Inflammatory macrophage treated with lipopolysaccharide for 1 hour (primary cell): ENCODE results near the gene PRSS48.
"Not testable (repeated sequence)": the region's sequence is repeated elsewhere in the genome, so short reads cannot be mapped to it uniquely, and the experiment has no call there.

Experiments
- DNase-seq, 2 donors: peaks; one replicate each; pipeline ENCODE4 v3.0.0-alpha.2; 2020 to 2022

PRSS48 gene

DNA sequence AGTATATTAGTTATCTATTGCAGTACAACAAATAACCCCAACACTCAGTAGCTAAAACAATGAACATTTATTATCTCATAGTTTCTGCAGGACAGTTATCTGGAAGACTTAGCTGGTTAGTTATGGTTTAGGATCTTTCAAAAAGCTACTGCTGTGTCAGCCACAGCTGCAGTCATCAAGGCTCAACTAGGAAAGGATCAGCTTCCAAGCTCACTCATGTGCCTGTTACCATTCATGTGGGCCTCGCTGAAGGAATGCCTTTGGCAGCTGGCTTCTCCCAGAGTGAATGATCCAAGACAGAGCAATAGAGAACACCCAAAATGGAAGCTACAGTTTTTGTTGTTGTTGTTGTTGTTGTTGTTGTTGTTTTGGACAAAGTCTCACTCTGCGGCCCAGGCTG lies 13.5 kb upstream of the PRSS48 start:
- DNase-seq = no peak

DNA sequence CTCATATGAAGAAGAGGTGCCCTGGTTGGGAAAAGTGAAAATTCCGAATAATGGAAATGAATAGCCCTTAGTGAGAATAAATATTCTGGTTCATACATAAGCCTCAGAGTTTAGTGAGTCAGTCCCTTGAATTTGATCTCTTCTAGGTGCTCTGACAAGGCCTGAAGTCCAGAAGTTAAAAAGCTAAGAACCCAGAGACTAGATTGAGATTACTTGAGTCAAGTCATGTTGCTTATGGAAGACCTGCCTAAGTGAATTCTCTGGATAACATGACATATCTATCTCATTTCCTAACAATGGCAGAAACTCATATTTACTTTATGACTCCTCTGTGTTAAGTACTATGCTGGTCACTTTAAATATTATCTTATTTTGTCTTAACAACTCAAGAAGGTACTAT lies 10.5 kb upstream of the PRSS48 start:
- DNase-seq = no peak

DNA sequence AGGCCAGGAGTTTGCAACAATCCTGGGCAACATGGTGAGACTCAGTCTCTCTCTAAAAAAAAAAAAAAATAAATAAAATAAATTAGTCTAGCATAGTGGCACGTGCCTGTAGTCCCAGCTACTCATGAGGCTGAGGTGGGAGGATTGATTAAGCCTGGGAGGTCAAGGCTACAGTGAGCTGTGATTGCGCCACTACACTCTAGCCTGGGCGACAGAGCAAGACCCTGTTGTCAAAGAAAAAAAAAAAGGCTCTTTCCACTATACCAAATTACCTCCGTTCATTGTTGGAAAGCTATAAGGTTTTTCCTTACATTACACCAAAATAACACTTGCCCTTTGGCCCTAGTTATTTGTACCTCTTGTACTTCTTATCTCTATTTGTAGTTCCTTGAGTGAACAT lies 9.9 kb upstream of the PRSS48 start:
- no peak for DNase-seq

DNA sequence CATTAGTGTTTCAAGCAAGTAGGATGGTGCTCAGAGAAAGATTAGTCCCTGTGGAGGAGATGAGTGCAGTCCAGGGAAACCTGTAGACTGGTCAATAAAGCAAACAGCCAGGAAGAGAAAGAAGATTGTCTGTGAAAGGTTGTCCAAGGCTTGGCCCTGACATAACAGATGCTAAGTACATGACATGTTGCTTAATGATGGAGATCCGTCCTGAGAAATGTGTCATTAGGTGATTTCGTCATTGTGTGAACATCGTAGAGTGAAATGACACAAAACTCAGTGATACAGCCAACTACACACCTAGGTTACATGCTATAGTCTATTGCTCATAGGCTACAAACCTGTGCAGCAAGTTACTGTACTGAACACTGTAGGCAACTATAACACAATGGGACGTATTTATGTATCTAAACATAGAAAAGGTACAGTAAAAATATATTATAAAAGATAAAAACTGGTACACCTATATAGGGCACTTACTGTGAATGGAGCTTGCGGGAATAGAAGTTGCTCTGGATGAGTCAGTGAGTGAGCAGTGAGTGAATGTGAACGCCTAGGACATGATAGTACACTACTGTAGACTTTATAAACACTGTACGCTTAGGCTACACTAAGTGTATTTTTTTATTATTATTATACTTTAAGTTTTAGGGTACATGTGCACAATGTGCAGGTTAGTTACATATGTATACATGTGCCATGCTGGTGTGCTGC lies 9.0 kb upstream of the PRSS48 start:
- DNase-seq = no peak

DNA sequence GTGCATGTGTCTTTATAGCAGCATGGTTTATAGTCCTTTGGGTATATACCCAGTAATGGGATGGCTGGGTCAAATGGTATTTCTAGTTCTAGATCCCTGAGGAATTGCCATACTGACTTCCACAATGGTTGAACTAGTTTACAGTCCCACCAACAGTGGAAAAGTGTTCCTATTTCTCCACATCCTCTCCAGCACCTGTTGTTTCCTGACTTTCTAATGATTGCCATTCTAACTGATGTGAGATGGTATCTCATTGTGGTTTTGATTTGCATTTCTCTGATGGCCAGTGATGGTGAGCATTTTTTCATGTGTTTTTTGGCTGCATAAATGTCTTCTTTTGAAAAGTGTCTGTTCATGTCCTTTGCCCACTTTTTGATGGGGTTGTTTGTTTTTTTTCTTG lies 8.1 kb upstream of the PRSS48 start:
- DNase-seq = not testable (repeated sequence)

DNA sequence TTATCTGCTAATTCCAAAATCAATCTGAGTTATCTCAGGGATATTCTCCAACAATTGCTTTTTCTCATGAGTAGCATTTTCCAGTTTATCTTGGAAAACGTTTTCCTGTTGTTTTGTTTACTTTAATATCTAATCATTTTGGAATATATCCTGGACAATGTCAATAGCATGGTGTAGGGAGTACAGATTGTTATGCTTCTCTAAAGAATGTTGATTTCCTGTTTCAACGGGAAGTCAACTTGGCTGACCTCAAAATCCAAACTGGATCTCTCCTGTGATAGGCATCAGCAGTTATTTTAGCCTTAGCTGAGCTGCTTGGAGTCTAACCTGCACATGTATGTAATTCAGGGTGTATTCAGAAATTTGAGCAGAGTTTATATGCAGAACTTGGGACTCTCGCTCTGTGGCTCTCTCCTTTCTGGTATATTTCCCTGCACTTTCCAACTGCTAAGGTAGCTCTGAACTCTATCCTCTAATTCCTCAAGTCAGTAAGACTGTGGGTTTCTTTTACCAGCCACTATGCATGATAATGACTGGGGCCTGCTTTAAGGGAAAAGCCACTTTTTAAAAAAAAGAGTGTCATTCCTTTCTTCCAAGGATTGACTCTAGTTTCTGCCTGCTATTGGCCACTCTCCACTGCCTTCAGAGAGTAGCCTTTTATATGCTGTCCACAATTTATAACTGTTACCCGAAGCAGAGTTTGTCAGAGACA lies 7.7 kb downstream of the PRSS48 start:
- DNase-seq = no peak

DNA sequence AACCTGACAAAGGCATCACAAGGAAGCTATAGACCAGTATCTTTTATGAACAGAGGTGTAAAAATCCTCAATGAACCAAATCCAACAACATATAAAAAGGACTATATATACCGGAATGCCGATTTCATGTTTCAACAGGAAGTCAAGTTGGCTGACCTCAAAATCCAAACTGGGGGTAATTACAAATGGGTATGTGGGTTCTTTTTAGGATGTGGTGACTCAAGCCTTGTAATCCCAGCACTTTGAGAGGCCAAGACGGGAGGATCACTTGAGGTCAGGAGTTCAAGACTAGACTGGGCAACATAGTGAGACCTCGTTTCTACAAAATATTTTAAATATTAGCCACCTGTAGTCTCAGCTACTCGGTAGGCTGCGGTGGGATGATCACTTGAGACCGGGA lies 10.4 kb downstream of the PRSS48 start:
- no peak for DNase-seq

DNA sequence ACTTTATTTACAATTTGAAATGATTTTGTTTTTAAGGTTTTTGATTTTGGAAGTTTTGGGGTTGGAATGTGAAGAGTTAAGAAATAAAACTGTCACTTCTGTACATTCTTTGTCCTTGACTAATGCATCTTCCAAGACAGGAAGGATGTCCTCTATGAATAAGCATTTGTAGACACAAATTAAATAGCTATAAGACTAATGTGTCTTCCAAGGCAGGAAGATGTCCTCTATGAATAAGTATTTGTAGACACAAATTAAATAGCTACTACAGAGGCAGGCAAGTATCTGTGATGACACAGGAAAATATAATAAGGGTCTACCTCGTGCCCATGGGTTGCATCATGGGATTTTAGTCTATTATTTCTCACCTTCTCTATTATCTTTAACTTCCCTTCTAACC lies 14.5 kb downstream of the PRSS48 start:
- DNase-seq = no peak

DNA sequence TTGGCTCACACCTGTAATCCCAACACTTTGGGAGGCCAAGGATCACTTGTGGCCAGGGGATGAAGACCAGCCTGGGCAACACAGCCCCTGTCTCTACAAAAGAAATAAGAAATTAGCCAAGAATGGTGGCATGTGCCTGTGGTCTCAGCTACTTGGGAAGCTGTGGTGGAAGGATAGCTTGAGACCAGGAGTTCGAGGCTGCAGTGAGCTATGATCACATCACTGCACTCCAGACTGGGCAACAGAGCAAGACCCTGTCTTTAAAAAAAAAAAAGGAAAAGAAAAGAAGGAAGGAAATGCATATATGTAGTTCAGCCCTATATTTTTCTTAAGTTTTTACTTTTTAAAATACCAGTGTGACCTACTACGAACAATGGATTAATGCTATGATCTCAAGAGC lies 15.1 kb downstream of the PRSS48 start:
- no peak for DNase-seq

DNA sequence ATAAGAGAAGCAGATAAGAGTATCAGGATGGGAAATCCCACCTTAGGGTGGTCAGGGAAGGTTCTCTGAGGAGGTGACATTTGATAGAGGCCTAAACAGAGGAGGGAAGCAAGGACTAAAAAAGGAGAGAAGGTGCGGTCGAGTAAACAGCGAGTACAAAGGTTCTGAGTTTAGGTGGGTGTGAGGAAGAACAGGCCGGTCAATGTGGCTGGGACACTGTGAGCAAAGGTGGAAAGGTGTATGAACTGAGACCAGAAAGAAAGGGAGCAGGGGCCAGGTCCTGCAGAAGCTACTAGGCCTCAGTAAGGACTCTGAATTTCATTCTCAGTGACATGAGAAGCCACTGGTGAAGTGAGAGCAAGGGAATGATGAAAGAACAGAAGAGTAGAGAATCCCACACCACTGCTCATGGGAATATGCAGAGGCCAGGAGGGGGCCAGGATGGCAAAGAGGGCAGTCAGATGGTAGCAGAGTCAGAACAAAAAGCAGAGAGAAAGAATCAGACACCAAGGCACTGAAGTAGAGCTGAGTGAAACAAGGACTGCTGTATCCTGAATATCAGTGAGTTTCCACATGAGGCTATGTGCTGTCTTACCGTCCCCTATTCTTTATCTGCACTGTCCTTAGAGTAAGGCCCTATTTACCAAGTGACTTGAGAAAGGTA lies 18.0 kb downstream of the PRSS48 start:
- no peak for DNase-seq

DNA sequence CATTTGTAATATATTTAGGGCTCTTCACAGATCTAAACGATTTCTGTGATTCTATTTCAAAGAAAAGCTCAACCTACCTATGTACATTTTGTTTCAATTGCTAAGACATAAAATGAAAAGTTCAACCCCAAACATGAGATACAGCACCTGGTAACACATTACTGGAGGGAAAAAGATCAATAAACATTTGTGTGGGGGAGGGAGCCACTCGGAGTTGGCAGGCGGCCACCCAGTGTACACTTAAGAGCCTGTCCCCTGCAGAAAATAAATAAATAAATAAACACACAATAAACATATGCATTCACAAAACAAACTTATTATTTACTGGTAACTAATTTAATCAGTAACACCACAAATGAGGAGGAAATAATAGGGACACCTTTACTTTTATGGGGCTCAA lies 19.3 kb downstream of the PRSS48 start:
- DNase-seq = no peak

DNA sequence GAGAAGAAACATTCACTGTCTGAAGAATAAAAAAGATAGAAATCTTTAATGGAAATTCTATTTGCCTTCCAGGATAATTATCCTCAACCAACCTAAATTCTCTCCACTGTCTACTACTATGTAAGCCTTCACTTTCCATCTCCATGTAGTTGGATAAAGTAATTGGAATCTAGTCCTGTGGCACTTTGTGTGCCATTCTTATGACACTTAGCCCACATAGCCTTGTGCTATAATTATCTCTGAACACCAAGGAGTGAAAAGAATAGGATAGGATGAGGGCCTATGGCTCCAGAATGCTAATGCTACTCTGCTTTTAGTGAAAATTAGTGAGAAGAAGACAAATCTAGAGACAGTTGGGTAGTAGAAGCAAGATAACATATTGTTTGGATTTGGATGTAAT lies 20.2 kb downstream of the PRSS48 start:
- no peak for DNase-seq

DNA sequence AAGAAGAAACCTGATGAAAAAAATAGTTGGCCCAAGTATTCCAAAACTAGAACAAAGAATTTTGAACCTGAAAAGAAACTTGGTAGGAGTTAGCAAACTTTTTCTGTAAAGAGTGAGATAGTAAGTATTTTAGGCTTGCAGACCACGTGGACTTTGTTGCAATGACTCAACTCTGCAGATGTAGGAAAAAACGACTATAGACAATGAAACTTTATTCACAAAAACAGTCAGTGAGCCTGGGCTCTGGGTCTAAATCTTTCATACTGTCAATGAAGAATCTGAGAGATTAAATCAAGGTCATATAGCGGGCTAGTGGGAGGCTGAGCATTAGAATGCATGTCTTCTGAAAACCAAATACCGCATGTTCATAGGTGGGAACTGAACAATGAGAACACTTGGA lies 25.5 kb downstream of the PRSS48 start:
- no peak for DNase-seq

DNA sequence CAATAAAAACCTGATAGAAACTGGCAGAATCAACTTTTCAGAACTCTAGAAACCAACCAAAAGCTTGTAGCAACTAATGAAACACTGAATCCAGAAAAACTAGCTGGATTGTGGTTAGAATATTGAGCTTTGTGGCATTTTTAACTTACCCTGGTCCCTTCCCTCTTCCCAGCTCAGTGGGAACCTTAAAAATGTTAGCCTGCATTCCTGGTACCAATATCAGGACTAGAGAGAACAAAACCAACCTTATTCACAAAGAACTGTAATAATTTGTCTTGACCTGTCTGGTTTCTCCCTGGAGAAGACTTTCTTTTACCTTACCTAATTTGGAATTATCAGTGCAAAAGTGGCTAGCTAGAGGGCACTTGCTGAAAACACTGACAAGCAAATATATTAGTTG lies 27.3 kb downstream of the PRSS48 start:
- no peak for DNase-seq

DNA sequence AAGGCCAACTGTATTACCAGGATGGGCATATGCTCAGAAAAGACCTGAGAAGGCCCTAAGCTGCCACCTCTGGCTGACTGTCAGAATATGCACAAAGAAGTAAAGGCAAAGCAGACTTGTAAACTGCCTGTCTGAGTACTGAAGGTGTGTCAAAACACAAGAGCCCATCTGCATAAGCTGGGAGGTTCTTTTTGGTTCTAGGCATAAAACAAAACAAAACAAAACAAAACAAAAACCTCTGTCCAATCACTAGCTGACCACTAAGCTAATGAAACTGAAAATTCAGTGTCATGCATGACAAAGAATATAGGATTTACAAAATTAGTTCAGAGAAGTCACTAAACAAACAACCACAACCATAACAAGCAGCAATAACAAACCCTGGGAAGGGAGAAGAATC lies 27.8 kb downstream of the PRSS48 start:
- DNase-seq = no peak

DNA sequence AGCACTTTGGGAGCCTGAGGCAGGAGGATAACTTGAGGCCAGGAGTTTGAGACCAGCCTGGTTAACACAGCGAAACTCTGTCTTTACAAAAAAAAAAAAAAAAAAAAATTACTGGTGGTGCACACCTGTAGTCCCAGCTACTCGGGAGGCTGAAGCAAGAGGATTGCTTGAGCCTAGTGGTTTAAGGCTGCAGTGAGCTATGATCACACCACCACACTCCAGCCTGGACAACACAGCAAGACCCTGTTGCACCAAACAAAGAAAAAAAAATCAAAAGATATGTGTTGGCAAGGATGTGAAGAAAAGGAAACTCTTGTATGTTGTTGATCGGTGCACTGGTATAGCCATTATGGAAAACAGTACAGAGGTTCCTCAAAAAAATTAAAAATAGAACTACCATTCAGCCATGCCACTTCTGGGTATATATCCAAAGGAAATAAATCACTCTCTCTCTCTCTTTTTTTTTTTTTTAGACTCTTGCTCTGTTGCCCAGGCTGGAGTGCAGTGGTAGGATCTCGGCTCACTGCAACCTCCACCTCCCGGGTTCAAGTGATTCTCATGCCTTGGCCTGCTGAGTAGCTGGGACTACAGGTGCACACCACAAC lies 33.3 kb downstream of the PRSS48 start:
- DNase-seq = no peak

DNA sequence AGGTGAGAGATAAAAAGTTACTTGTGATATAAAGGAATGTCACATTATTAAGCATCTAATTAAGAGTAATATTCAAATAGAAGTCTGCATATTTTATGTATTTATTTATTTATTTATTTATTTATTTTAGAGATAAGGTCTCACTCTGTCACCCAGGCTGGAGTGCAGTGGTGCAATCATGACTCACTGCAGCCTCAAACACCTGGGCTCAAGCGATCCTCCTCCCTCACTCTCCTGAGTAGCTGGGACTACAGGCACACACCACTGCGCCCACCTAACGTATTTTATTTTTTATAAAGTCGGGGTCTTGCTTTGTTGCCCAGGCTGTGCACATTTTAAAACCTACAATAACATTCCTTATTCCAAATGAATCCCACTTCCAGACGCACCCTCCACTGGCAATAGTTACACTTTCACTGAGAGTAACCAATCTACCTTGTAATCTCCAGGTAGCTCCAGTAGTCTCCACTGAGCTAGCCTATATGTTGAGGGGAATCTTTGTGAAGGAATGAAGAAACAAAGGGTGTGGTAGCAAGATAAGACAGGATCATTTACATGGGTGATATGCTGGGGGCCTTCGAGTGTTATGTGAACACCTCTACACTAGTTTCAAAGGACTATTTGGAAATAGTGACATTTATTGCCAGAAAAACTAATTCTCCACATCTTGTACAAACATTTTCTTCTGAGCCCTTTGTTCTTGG lies 36.5 kb downstream of the PRSS48 start:
- no peak for DNase-seq

DNA sequence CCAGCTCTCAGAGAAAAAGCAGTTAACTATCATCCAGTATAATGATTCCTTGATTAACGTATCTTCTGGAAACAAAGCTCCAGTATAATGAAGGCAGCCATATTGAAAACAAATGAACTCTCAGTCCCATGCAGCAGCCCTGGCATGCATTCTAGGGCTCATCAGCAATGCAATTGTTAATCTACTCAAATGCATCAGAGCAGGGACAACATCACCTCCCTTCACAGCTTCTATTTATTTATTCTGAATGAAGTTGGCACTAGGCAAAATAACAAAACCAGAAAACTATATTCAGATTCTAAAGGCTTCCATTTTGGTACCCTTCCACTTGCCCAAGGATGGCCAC lies 37.0 kb downstream of the PRSS48 start:
- no peak for DNase-seq

DNA sequence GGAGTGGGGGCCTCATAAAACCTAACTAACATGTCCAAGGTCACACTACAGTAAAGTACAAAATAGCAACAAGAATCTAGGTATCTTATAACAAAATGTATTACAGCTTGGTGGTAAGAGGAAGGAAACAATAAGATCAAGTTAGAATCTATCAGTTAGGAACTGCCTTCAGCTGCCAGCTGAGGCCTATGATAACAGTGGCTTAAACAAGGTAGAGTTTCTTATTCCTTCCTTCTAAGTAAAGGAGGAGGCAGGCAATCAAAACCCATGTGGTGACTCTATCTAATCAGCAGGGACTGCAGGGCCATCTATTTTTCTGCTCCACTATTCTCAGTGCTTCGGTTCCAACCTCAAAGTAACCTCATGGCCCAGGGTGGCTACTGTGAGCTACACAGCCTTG lies 37.5 kb downstream of the PRSS48 start:
- DNase-seq = no peak

DNA sequence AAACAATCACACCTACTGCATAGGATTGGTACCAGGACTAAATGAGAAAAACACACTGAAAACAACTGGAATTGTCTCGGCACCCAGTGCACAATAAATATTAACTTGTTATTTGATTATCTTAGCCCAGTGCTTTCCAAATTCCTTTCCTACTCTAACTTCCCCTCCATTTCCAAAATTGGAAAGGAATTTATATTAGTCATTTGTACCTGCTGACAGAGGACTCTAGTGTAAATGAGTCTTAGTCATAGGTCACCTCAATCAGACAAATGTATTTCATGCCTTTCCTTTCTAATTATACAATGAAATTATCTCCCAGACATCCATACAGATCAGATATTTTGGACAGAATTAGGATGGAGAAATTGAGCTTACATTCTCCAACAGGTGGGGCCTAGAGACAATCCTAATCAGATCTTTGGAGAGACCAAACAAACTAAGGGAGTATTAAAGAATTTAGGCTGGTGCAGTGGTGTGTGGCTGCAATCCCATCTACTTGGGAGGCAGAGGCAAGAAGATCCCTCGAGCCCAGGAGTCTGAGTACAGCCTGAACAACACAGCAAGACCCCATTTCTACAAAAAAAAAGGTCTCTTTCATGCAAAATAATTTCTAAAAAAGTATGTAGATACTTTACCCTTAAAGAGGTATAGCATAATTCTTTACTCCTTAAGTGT lies 38.4 kb downstream of the PRSS48 start:
- DNase-seq = no peak

DNA sequence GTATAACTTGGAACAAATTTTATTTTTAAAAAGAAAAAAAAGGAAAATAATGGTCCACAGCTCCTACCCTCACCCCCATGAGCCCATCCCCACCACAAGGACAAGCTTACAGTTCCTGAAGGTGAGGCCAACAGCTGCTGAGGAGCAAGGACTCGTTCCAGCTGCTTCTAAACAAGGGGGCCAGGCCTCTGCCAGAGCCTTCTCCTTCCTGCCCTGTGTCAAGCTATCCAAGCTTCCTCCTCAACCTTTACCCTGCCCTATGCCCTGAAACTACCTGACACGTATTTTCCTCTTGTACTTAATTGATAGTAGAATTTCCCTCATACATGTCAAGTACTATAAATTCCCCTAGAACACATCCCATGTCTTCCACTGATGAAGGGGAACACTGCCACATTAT lies 39.7 kb downstream of the PRSS48 start:
- DNase-seq = no peak

DNA sequence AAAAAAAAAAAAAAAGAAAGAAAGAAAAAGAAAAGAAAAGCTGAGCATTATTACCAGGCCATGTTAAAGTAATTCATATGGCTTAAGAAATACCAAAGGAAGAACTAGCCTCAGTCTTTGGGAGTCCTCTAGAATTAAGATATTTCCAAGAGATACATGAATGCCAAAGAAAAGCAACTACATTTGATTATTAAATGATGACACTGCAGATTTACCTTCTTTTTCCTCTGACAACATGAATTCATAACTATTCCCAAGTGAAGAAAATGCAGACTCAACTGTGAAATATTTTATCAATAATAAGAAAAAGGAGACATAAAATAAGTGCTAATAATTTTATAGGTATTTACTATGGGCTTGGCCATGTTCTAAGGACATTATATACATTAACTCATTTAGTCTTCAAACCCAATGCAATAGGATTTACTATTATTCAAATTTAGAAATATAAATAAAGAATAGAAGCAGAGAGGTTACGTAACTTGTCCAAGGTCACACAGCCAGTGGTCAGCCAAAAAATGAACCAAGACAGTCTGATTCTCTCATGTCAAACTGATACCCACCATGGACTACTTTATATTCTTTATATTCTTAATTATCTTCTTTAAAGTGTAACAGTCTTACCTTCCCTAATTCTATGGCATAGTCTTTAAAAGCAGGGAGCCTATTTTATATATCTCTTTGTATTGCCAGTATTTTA lies 41.5 kb downstream of the PRSS48 start:
- DNase-seq = no peak
